HT1080 (cell line): ENCODE measurements around the gene EXOSC1. TPM values are rescaled to one million over a fixed set of nuclear protein-coding genes. Genes with fewer than 3 reads are reported as not detected.
"Not testable (repeated sequence)": the region's sequence is repeated elsewhere in the genome, so short reads cannot be mapped to it uniquely, and the experiment has no call there.

ENCODE experiments used
- DNase-seq: peaks from one replicate; pipeline ENCODE4 v3.0.0-alpha.2; 2015; ENCODE audit warnings: low read depth
- small RNA-seq: library from RNA; depleted of rRNA; stranded (forward); fragments of <200 nt; gene quantifications from one replicate; pipeline ENCODE3, GENCODE V24; 2014
- total RNA-seq: library from RNA; depleted of rRNA; stranded (reverse); fragments of >200 nt; shearing (Covaris generic); gene quantifications from 2 replicates; pipeline ENCODE4 v1.2.3, GENCODE V29; 2014; rRNA removed

Gene EXOSC1
- total RNA-seq, 1 experiment from 2014 or later = 78.3 TPM

GRCh38 chr10:97411406-97411805 lies 34.4 kb downstream of the EXOSC1 start:
- DNase-seq = peak; percentile 70

GRCh38 chr10:97408496-97408992 lies 37.3 kb downstream of the EXOSC1 start:
- no peak for DNase-seq

- no peak for DNase-seq
These were observed 37.9 kb downstream of the EXOSC1 start for GRCh38 chr10:97407952-97408248.

- peak; percentile 83 for DNase-seq
These were observed 38.4 kb downstream of the EXOSC1 start for GRCh38 chr10:97407211-97407951.

GRCh38 chr10:97406483-97406882 lies 39.3 kb downstream of the EXOSC1 start:
- not testable (repeated sequence) for DNase-seq

- no peak for DNase-seq
These were observed 39.7 kb downstream of the EXOSC1 start for GRCh38 chr10:97406064-97406463.

- no peak for DNase-seq
These were observed 41.8 kb downstream of the EXOSC1 start for GRCh38 chr10:97404044-97404443.

- no peak for DNase-seq
These were observed 44.3 kb downstream of the EXOSC1 start for GRCh38 chr10:97401455-97401919.

GRCh38 chr10:97400665-97401454 lies 44.9 kb downstream of the EXOSC1 start, which contains the start of gene RRP12:
TSS of gene RRP12 (minus strand) at chr10:97401340. CDS start at chr10:97401231, 109 bp downstream.
- DNase-seq = peak; percentile 97

- peak; percentile 86 for DNase-seq
These were observed 45.8 kb downstream of the EXOSC1 start for GRCh38 chr10:97399843-97400545.

GRCh38 chr10:97396056-97396455 lies 49.8 kb downstream of the EXOSC1 start:
- no peak for DNase-seq

GRCh38 chr10:97393034-97393573 lies 52.7 kb downstream of the EXOSC1 start:
- no peak for DNase-seq

- no peak for DNase-seq
These were observed 55.7 kb downstream of the EXOSC1 start for GRCh38 chr10:97390091-97390490.

GRCh38 chr10:97388152-97388551 lies 57.7 kb downstream of the EXOSC1 start:
- DNase-seq = no peak

Small RNA genes lying within 50 kb of the gene (small RNA-seq; reads per million reads assigned to genes)
- gene RF00019 = not detected

Other genes with a start within 250 kb of the EXOSC1 start
- gene ARHGAP19, start 153.4 kb downstream of the EXOSC1 start, total RNA-seq = 9.0 and 11.1 TPM in 2 replicates
- gene FRAT1, start 126.7 kb downstream of the EXOSC1 start, total RNA-seq = 3.3 and 4.3 TPM in 2 replicates
- 11.8 and 12.9 TPM in 2 replicates for gene FRAT2, start 111.3 kb downstream of the EXOSC1 start, total RNA-seq
- gene RRP12, start 44.7 kb downstream of the EXOSC1 start, total RNA-seq = 68.6 and 75.5 TPM in 2 replicates
- gene PGAM1, start 19.8 kb downstream of the EXOSC1 start, total RNA-seq = 1,002 and 1,071 TPM in 2 replicates
- 70.6 and 82.0 TPM in 2 replicates for gene ZDHHC16, start 169 bp upstream of the EXOSC1 start, total RNA-seq
- gene MMS19, start 52.4 kb upstream of the EXOSC1 start, total RNA-seq = 129 and 152 TPM in 2 replicates
- gene UBTD1, start 52.9 kb upstream of the EXOSC1 start, total RNA-seq = 42.1 and 53.0 TPM in 2 replicates
- gene ANKRD2, start 126.8 kb upstream of the EXOSC1 start, total RNA-seq = not detected in 2 replicates
- 0.53 TPM in 1 of 2 replicates, not detected in the other for gene HOGA1, start 138.4 kb upstream of the EXOSC1 start, total RNA-seq
- gene C10orf62, start 143.7 kb upstream of the EXOSC1 start, total RNA-seq = not detected in 2 replicates
- 1.9 and 3.6 TPM in 2 replicates for gene MORN4, start 187.5 kb upstream of the EXOSC1 start, total RNA-seq
- gene PI4K2A, start 194.7 kb upstream of the EXOSC1 start, total RNA-seq = 19.8 and 20.5 TPM in 2 replicates
- gene AVPI1, start 241.2 kb upstream of the EXOSC1 start, total RNA-seq = 27.4 and 34.9 TPM in 2 replicates